GM12875 (cell line): Measurements from ENCODE around the gene SCAP.
A peak's percentile ranks its signal among the peaks of the same experiment; 100 is the strongest.
"Not testable (repeated sequence)": the region's sequence is repeated elsewhere in the genome, so short reads cannot be mapped to it uniquely, and the experiment has no call there.

Experiments used
- H3K4me3 ChIP-seq: one replicate; pipeline ENCODE4 v1.5.1; 2011; ENCODE audit warnings: low read depth, low read length, control low read depth
- TF ChIP-seq, protein P1 (sequence below): IDR thresholded peaks from 2 replicates; pipeline ENCODE4 v1.5.1; 2011; ENCODE audit warnings: low read depth, mild to moderate bottlenecking, control low read depth, inconsistent platforms, low read length, moderate library complexity, borderline replicate concordance; ENCODE audit not compliant: insufficient read depth

SCAP gene

DNA sequence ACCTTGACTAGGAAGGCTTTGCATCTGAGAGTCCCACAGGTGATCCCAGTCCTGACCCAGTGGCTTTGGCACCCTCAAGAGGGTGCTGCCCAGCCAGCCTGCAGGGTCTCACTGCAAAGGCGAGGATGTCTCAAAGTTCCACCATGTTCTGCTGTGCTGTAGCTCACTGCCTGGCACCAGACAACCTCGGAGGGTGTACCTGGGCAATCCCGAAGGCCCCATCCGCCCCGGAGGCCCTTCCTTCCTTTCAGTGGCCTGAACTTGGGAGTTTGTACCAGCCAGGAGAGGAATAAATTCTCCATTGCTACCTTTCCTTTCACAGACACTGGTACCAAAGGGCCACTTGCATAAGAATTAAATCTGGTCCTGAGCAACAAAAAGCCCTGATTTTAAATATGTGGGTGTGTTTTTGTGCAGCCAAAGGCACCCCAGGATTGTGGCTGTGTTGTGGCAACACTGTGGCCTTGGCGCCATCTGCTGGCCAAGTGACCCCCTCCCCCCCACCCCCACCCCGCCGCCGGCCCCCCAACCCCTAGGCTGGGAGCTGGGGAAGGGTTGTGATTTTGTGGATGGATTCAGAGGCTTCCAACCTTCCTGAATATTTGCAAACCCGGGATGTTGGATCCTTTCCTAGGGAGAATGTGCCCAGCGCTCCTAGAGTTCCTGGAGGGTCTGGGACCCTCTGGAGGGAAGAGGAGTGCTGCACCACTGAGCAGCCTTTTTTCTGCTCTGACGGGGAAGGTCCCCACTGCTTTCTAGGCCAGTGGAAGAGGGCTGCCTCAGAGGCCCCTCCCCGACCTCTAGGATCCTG lies 104.6 kb downstream of the SCAP start:
- TF ChIP-seq, protein P1, sequence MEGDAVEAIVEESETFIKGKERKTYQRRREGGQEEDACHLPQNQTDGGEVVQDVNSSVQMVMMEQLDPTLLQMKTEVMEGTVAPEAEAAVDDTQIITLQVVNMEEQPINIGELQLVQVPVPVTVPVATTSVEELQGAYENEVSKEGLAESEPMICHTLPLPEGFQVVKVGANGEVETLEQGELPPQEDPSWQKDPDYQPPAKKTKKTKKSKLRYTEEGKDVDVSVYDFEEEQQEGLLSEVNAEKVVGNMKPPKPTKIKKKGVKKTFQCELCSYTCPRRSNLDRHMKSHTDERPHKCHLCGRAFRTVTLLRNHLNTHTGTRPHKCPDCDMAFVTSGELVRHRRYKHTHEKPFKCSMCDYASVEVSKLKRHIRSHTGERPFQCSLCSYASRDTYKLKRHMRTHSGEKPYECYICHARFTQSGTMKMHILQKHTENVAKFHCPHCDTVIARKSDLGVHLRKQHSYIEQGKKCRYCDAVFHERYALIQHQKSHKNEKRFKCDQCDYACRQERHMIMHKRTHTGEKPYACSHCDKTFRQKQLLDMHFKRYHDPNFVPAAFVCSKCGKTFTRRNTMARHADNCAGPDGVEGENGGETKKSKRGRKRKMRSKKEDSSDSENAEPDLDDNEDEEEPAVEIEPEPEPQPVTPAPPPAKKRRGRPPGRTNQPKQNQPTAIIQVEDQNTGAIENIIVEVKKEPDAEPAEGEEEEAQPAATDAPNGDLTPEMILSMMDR: peak; percentile 48; the same call in 1 of the 2 replicates
- H3K4me3 ChIP-seq: no peak overlapping the region

- H3K4me3 ChIP-seq: not testable (repeated sequence)
Observed at GRCh38 chr3:47370020-47370419, 105.7 kb downstream of the SCAP start.

DNA sequence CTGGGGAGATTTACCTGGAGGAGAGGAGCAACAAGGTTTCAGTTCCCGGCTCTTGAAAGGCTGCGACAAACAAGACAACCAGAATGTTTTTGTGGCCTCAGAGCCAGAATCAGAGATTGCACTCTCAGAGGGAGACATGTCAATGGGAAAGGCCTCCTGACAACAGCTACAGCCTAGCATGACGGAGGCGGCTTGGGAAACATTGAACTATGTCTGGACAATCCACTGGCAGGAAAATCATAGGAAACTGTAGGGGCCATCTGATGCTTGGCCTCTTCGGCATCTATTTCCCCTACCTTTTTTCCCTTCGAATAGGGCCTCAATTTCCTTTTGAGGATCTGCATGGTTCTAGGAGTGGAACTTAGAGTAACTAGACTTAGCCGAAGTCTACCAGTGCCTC lies 108.1 kb downstream of the SCAP start:
- TF ChIP-seq, protein P1: no peak

GRCh38 chr3:47366833-47367232 lies 108.9 kb downstream of the SCAP start:
- no peak overlapping the region for H3K4me3 ChIP-seq
- TF ChIP-seq, protein P1: no peak

More for the DNA sequence above, 108.1 kb downstream of the SCAP start:
- no peak overlapping the region for H3K4me3 ChIP-seq

DNA sequence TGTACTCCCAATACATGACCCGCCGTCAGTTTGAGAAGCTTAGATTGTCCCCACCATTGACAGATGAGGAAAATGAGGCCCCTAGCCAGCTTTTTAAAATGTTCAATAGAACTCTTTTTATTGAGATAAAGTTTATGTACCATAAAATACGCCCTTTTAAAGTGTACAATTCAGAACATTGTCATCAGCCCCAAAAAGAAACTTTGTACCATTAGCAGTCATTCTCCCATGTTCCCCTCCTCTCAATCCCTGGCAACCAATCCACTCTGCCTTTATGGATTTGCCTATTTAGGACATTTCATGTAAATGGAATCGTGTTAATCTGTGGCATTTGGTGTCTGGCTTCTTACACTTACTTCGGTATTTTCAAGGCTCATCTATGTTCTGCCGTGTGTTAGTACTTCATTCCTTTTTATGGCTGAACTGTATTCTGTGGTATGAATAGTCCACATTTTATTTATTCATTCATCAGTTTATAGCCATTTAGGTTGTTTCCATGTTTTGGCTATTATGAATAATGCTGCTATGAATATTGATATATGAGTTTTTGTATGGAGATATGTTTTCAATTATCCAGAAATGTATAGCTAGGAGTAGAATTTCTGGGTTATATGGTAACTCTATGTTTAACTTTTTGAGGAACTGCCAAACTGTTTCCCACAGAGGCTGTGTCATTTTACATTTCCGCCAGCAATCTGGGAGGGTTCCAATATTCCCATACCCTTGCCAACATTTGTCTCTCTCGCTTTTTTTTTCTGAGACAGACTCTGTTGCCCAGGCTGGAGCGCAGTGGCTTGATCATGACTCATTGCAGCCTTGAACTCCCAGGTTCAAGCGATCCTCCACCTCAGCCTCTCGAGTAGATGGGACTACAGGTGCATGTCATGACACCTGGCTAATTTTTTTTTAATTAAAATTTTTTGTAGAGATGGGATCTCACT lies 110.3 kb downstream of the SCAP start:
- no peak overlapping the region for H3K4me3 ChIP-seq
- TF ChIP-seq, protein P1: no peak
